HG03342 (cell line): Measurements from ENCODE around the gene VPS16.
"Not testable (repeated sequence)": the region's sequence is repeated elsewhere in the genome, so short reads cannot be mapped to it uniquely, and the experiment has no call there.

Experiments
- ATAC-seq: cut with Tn5 transposase; IDR thresholded peaks from one replicate; pipeline ENCODE4 v1.9.1; 2021; ENCODE audit warnings: mild to moderate bottlenecking, moderate library complexity; ENCODE audit not compliant: unreplicated experiment

Gene VPS16

DNA sequence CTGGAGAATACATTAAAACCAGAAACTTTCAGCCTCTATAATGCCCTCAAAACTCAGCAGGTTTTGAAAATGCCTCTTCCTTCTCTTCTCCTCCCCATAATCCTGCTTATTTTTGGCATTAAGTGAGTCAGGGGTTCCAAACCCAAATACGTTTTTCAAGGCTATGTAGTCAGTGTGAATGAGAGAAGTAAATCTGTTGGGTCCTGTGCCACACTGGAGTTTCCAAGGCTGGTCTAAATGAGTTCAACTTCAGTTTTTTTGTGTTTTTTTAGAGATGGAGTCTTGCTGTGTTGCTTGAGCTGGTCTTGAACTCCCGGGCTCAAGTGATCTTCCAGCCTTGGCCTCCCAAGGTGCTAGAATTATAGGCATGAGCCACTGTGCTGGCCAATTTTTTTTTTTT is 53.7 kb downstream of the VPS16 start:
- no peak for ATAC-seq

DNA sequence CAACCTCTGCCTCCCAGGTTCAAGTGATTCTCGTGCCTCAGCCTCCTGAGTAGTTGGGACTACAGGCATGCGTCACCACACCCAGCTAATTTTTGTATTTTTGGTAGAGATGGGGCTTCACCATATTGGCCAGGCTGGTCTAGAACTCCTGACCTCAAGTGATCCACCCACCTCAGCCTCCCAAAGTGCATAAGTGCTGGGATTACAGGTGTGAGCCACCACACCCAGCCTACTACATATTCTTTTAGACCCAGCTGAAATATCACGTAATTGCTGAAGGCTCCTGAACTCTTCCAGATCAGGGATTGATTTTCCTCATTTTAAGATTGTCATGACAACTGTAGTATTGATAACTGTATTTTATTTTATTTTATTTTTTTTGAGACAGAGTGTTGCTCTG is 54.6 kb downstream of the VPS16 start:
- not testable (repeated sequence) for ATAC-seq

DNA sequence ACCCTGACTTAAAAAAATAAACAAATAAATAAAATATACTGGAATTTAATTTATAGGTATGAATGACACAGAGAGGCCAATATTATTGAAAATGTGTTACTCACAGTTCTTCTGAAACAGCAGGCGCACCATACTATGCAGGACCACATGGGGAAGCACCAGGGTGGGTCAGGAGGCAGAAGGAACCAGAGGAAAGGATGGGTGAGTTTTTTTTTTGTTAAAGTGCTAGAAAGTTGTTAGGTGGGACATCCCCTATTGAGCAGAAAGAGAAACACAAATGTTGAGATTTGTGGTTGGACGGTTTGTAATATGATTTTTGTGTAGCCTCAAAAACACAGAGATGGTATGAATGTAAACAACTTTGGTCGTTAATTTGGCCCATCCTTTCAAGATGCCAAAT is 58.7 kb downstream of the VPS16 start:
- no peak for ATAC-seq

DNA sequence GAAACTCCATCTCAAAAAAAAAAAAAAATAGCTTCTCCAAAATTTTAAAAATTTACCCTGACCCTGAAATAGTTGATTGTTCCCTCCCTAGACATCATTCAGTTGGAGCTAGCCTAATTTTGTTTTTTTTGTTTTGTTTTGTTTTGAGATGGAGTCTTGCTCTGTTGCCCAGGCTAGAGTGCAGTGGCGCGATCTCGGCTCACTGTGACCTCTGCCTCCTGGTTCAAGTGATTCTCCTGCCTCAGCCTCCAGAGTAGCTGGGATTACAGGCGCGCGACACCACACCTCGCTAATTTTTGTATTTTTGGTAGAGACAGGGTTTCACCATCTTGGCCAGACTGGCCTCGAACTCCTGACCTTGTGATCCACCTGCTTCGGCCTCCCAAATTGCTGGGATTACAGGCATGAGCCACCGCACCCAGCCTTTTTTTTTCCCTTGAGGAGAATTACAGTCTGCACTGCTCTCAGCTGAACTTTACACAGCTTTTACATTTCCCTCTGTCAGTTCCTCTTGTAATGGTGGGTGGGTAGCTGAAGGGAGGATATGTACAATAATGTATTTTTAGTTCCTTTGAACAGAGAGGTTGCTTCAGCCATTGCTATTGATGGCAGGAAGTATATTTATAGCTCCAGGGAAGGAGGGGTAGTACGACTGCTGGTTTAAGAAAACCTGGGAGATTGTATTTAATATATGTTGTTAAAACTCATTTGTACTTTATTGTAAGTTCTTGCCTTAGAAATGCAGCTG is 60.5 kb downstream of the VPS16 start:
- ATAC-seq, result peak; percentile 56

DNA sequence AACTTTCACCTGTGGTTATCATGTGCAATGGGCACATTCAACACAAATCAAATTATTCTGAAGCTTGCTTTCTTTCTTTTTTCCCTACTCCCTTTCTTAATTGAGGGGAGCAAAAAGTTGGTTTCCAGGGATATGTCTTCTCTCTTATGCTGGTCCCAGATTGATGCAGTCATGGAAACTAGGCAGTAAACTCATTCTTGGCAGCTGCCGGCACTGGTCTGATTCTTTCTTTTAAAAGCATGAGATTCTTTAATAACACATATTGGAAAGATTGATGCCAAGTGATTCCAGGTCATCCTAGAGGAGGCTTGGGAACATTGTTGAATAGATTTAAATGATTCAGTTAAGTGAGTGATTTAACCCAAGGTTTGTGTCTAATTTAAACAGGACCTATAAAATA is 61.7 kb downstream of the VPS16 start:
- no peak for ATAC-seq

DNA sequence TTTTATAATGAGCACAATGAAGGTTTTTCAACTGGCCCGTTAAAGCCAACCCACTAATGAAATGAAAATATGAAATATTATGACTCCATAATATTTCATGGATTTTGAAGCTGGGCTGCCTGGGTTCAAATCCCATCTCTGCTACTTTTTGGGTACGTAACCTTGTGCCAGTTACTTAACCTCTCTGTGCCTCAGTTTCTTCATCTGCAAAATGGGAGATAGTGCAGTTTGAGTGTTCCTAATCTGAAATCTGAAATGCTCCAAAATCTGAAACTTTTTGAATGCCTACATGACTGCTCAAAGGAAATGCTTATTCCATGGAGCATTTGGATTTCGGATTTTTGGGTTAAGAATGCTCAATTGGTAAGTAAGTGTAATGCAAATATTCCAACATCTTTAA is 62.3 kb downstream of the VPS16 start:
- no peak for ATAC-seq

DNA sequence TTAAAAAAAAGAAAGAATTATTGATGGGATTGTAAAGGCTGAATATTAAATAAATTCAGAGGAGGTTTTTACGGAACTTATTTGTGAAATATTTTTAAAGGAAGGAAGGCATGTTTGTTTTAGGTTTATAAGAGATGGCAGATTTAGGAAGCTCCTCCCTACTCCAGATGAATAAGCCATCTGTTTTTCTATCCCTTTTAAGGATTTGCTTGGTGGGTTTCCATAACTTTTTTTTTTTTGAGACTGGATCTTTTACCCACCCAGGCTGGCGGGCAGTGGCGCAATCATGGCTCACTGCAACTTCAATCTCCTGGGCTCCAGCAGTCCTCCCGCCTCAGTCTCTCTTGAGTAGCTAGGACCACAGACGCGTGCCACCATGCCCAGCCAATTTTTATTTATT is 63.1 kb downstream of the VPS16 start:
- ATAC-seq, result no peak

DNA sequence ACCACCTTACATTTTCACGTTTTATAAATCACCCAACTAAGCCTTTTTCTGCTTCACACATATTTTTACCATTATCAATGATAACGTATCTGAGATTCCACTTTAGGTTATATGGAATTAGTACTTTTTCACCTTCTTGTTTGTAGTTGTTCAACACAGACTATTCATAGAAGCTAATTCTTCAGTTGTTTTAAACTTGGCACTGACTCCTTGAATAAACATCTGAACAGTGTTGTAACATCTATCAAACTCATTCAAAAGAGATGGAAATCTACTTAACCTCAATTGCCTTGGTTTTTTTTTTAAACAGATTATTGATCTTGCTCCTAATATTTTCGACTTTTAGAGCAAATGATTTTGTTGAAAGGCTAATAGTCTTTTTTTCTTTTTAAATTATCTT is 67.0 kb downstream of the VPS16 start:
- no peak for ATAC-seq

DNA sequence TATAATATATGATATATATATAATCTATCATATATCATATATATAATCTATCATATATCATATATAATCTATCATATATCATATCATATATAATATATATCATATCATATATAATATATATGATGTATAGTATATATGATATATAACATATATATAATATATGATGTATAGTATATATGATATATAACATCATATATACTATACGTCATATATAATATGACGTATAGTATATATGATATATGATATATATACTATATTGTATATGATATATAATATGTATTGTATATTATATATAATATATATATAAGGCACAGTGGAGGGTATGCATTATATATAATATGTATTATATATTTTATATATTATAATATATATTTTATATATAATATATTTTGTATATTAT is 69.4 kb downstream of the VPS16 start:
- ATAC-seq, result no peak

DNA sequence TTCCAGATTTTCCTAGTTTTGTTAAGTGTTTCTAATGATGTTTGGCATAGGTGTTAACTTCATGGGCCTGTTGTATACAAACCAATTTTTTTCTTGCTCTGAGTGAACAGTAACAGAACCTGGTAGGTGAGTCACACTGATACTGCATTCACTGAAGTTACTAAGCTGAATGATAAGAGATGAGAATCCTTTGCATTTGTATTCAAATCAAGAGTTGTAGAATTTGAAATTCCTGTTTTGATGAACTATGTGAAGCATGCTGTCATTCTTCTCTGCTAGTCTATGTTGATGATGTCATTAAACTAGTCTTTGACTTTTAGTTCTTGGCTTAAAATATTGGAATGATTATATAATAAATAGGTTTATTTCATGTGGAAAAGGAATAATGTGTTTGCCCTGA is 70.7 kb downstream of the VPS16 start:
- ATAC-seq, result no peak

DNA sequence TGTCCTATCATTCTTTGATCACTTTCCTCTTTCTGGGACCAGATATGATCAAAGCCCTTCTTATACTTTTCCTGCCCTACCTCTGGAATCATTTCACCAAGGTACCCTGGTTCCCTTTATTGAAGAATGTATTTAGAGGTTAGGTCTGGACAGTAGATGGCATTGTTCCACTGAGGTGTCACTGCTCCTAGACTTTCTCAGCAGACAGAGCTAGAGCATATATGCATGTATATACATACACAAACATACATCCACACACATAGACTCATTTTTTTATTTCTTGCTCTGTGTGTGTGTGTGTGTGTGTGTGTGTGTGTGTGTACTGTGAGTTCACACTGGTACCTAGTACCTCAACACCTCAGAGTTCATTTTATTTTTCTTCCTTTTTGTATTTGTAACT is 73.6 kb downstream of the VPS16 start:
- ATAC-seq, result no peak
